Lung (tissue), 12 donors: Measurements from ENCODE around the gene S100A5. TPM values are rescaled to one million over a fixed set of nuclear protein-coding genes. Genes with fewer than 3 reads are reported as not detected.
A peak's percentile ranks its signal among the peaks of the same experiment; 100 is the strongest.

Experiments used
- ATAC-seq: fragments of 200-7000 bp; cut with Tn5 transposase; one replicate; pipeline ENCODE4 v1.9.1; 2020; ENCODE audit warnings: moderate number of reproducible peaks; ENCODE audit not compliant: insufficient read depth, low FRiP score
- DNase-seq, 3 donors: peaks; one replicate each; pipeline ENCODE4 v3.0.0-alpha.2; 2013 to 2017
- H3K27ac ChIP-seq, 2 donors: one replicate each; pipeline ENCODE4 v1.5.1; 2013; ENCODE audit warnings: mild to moderate bottlenecking in 2 of 2, moderate library complexity in 2 of 2, control low read depth in 1 of 2, inconsistent platforms in 1 of 2, low read depth in 1 of 2, low read length in 1 of 2
- H3K27me3 ChIP-seq, 3 donors: one replicate each; pipeline ENCODE4 v1.5.1; 2013; ENCODE audit warnings: low read length in 2 of 3; ENCODE audit not compliant: control insufficient read depth in 3 of 3, insufficient read depth in 3 of 3
- H3K36me3 ChIP-seq, 4 donors: one replicate each; pipeline ENCODE4 v1.5.1; 2013; ENCODE audit warnings: low read length in 4 of 4, mild to moderate bottlenecking in 1 of 4, moderate library complexity in 1 of 4; ENCODE audit not compliant: control insufficient read depth in 4 of 4, insufficient read depth in 4 of 4
- H3K4me1 ChIP-seq, 5 donors: one replicate each; pipeline ENCODE4 v1.5.1; 2013; ENCODE audit warnings: low read length in 5 of 5, mild to moderate bottlenecking in 2 of 5, moderate library complexity in 1 of 5; ENCODE audit not compliant: control insufficient read depth in 5 of 5, insufficient read depth in 5 of 5
- H3K4me3 ChIP-seq: one replicate; pipeline ENCODE4 v1.5.1; 2013; ENCODE audit warnings: mild to moderate bottlenecking, control low read depth, moderate library complexity
- H3K9ac ChIP-seq, 2 donors: one replicate each; pipeline ENCODE4 v1.5.1; 2013; ENCODE audit warnings: low read length in 2 of 2, control low read depth in 1 of 2; ENCODE audit not compliant: insufficient read depth in 1 of 2
- H3K9me3 ChIP-seq, 4 donors: one replicate each; pipeline ENCODE4 v1.5.1; 2013; ENCODE audit warnings: low read length in 3 of 4, mild to moderate bottlenecking in 1 of 4, moderate library complexity in 1 of 4; ENCODE audit not compliant: control insufficient read depth in 4 of 4, insufficient read depth in 3 of 4
- CTCF ChIP-seq: IDR thresholded peaks from 2 replicates; pipeline ENCODE4 v1.5.1; 2012; ENCODE audit warnings: mild to moderate bottlenecking; ENCODE audit errors: control extremely low read depth, extremely low read depth
- WGBS, 2 donors: extraction: QIAGEN DNeasy Blood & Tissue Kit; methylation state at CpG; one replicate each; pipeline ENCODE4 v1.1.7; 2013; 5-methylcytosine and 5-hydroxymethylcytosine counted together
- polyA plus RNA-seq, 2 donors: library from polyadenylated mRNA; stranded (reverse); fragments of 200-250 nt; gene quantifications; one replicate each; pipeline ENCODE4 v1.2.1, GENCODE V29; 2013
- total RNA-seq, 2 donors: library from RNA; depleted of rRNA in 1 of 2; stranded (reverse); fragments of >200 nt in 1 of 2; gene quantifications; one replicate each; pipeline ENCODE4 v1.2.1, GENCODE V29; 2014 to 2021
- donor health status: control.
- donor health status: control.
- donor health status: Bipolar disorder and iron deficiency.
- donor health status: healthy.
- donor health status: DM: yes; HTN: yes; CAD: no.

The S100A5 gene
- total and polyA plus RNA-seq, 4 donors = 0.31 to 0.32 (median 0.31) TPM; not detected in 1

GRCh38 chr1:153573351-153573750 lies 32.6 kb upstream of the S100A5 start:
- Histone ChIP-seq H3K27ac (peak overlapping the region in 1 of 2 donors; percentile 70), H3K27me3 (no peaks in the 10 kb centered on the region), H3K4me3 (no peak overlapping the region), H3K4me1 (peaks cover 0 to 5% (median 0%) of the 10 kb centered on the region in 5 donors), H3K9ac (no peak overlapping the region), H3K9me3 (no peaks in the 10 kb centered on the region), H3K36me3 (no peaks in the 10 kb centered on the region)
- peak in 2 of 3 donors; percentile 41 to 53 for DNase-seq
- 39 to 67% methylated on average over 3 of the region's 3 CpGs for WGBS, 2 donors
- no peak for ATAC-seq
- TF ChIP-seq CTCF = no peak

GRCh38 chr1:153572569-153573015 lies 31.9 kb upstream of the S100A5 start:
- Histone ChIP-seq H3K36me3 (no peaks in the 10 kb centered on the region), H3K9me3 (no peaks in the 10 kb centered on the region), H3K27ac (peak overlapping the region; percentile 68 to 74), H3K27me3 (no peaks in the 10 kb centered on the region), H3K9ac (no peak overlapping the region), H3K4me1 (peaks cover 0 to 11% (median 0%) of the 10 kb centered on the region in 5 donors), H3K4me3 (no peak overlapping the region)
- 5 to 7% methylated on average over 3 of the region's 3 CpGs for WGBS, 2 donors
- DNase-seq (peak; percentile 64 to 77 (median 67)), ATAC-seq (peak; percentile 76)
- peak; percentile 88 for TF ChIP-seq CTCF

- H3K4me3 ChIP-seq = no peak overlapping the region
- H3K27me3 ChIP-seq = no peaks in the 10 kb centered on the region
- H3K36me3 ChIP-seq = no peaks in the 10 kb centered on the region
- ATAC-seq (no peak), DNase-seq (no peak)
- TF ChIP-seq CTCF = no peak
- no peak overlapping the region for H3K9ac ChIP-seq
- H3K4me1 ChIP-seq = peaks cover 2 to 17% (median 4%) of the 10 kb centered on the region in 5 donors
- WGBS, 2 donors = 70 to 71% methylated on average over 7 of the region's 7 CpGs
- no peaks in the 10 kb centered on the region for H3K9me3 ChIP-seq
- no peak overlapping the region for H3K27ac ChIP-seq
Observed at GRCh38 chr1:153571706-153572105, 31.0 kb upstream of the S100A5 start.

GRCh38 chr1:153570874-153571273 lies 30.1 kb upstream of the S100A5 start:
- Histone ChIP-seq H3K36me3 (no peaks in the 10 kb centered on the region), H3K27me3 (no peaks in the 10 kb centered on the region), H3K4me1 (peaks cover 9 to 22% (median 11%) of the 10 kb centered on the region in 5 donors), H3K4me3 (no peak overlapping the region), H3K27ac (no peak overlapping the region), H3K9me3 (no peaks in the 10 kb centered on the region), H3K9ac (no peak overlapping the region)
- ATAC-seq (no peak), DNase-seq (no peak)
- TF ChIP-seq CTCF = no peak
- WGBS, 2 donors = 95% methylated on average over 5 of the region's 5 CpGs
